Measurements from ENCODE around the gene SUN2. TPM values are rescaled to one million over a fixed set of nuclear protein-coding genes. Genes with fewer than 3 reads are reported as not detected.

Gene SUN2
- total and polyA plus RNA-seq, 2 of the 13 experiments (the other 11 are each of a cell fraction or from before 2014, with no cell fraction given): 45.6 to 56.6 TPM

GRCh38 chr22:38766076-38766777 is 10.4 kb upstream of the SUN2 start (continued):
- TF ChIP-seq ARID5B (CRISPR knock-in tag; IDR thresholded peaks at IDR 0.05) (peak; percentile 46), ARHGAP35 (CRISPR knock-in tag; IDR thresholded peaks at IDR 0.05; ENCODE audit: borderline replicate concordance) (0 out of 2 replicates have a peak, but pooled peaks have one; percentile 23), CERS6 (CRISPR knock-in tag; IDR thresholded peaks at IDR 0.05) (no peak), ZNF710 (CRISPR knock-in tag; IDR thresholded peaks at IDR 0.05; ENCODE audit: borderline replicate concordance) (no peak), ZNF614 (CRISPR knock-in tag; IDR thresholded peaks at IDR 0.05; ENCODE audit: borderline replicate concordance) (0 out of 2 replicates have a peak, but pooled peaks have one; percentile 39), ETV5 (CRISPR knock-in tag; IDR thresholded peaks at IDR 0.05; ENCODE audit: borderline replicate concordance) (peak; percentile 65; the same call in 1 of the 2 replicates), FOXA3 (CRISPR knock-in tag; IDR thresholded peaks at IDR 0.05) (0 out of 2 replicates have a peak, but pooled peaks have one; percentile 33), ZNF10 (CRISPR knock-in tag; IDR thresholded peaks at IDR 0.05; ENCODE audit: borderline replicate concordance, low read depth) (no peak), KLF9 (CRISPR knock-in tag; IDR thresholded peaks at IDR 0.05; ENCODE audit: low read depth) (no peak), ZGPAT (CRISPR knock-in tag; IDR thresholded peaks at IDR 0.05) (0 out of 2 replicates have a peak, but pooled peaks have one; percentile 22), KAT8 (CRISPR knock-in tag; IDR thresholded peaks at IDR 0.05) (peak; percentile 38; the same call in 1 of the 2 replicates), ZFP91 (CRISPR knock-in tag; IDR thresholded peaks at IDR 0.05; ENCODE audit: borderline replicate concordance) (no peak; the same call in 1 of the 2 replicates), TFAP4 (IDR thresholded peaks at IDR 0.05; ENCODE audit: borderline replicate concordance, low read depth) (peak; percentile 67; the same call in 1 of the 2 replicates), ZNF225 (CRISPR knock-in tag; IDR thresholded peaks at IDR 0.05) (no peak), TEAD3 (CRISPR knock-in tag; optimal IDR thresholded peaks at IDR 0.05; ENCODE audit: borderline replicate concordance) (peak; percentile 65), TOPORS (CRISPR knock-in tag; IDR thresholded peaks at IDR 0.05) (no peak)

Data from HepG2 (cell line).